HepG2 (cell line): ENCODE results near the gene HBEGF. TPM values are rescaled to one million over a fixed set of nuclear protein-coding genes. Genes with fewer than 3 reads are reported as not detected.
A peak's percentile ranks its signal among the peaks of the same experiment; 100 is the strongest.

ENCODE experiments used
- ATF1 ChIP-seq: IDR thresholded peaks from 2 replicates; pipeline ENCODE4 v1.6.1; 2016; ENCODE audit warnings: mild to moderate bottlenecking, control low read depth
- CHD4 ChIP-seq: fragments of 200-600 bp; sonication (generic); IDR thresholded peaks from 2 replicates; pipeline ENCODE4 v1.7.0; 2017; ENCODE audit warnings: mild to moderate bottlenecking, low read length, borderline replicate concordance
- KAT8 ChIP-seq: IDR thresholded peaks from 2 replicates; pipeline ENCODE4 v1.6.1; 2016; ENCODE audit warnings: missing genetic modification reagents, missing compliant biosample characterization
- LCORL ChIP-seq, 2 experiments: fragments of 450-650 bp in 1 of 2; sonication (generic) in 1 of 2; formaldehyde crosslinking in 1 of 2; IDR thresholded peaks; 2 replicates each; pipeline versions ENCODE4 v1.5.0 to v1.6.1; 2017 to 2020; ENCODE audit warnings: antibody characterized with exemption in 1 of 2, missing genetic modification reagents in 1 of 2
- NAIF1 ChIP-seq: sonication (generic); formaldehyde crosslinking; IDR thresholded peaks from 2 replicates; pipeline ENCODE4 v1.5.0; 2020; ENCODE audit warnings: mild to moderate bottlenecking, missing genetic modification reagents, borderline replicate concordance
- NR2C2 ChIP-seq: sonication (generic); formaldehyde crosslinking; IDR thresholded peaks from 2 replicates; pipeline ENCODE4 v1.4.0; 2020; ENCODE audit warnings: missing genetic modification reagents, mild to moderate bottlenecking, moderate library complexity, borderline replicate concordance
- POLR2G ChIP-seq: fragments of 200-400 bp; formaldehyde crosslinking; IDR thresholded peaks from 2 replicates; pipeline ENCODE4 v1.6.1; 2018; ENCODE audit warnings: mild to moderate bottlenecking, low read depth, low read length, moderate library complexity
- RARA ChIP-seq: IDR thresholded peaks from 2 replicates; pipeline ENCODE4 v1.6.1; 2016; ENCODE audit warnings: missing genetic modification reagents, missing compliant biosample characterization
- SIN3A ChIP-seq: IDR thresholded peaks from 2 replicates; pipeline ENCODE4 v1.6.1; 2011; ENCODE audit warnings: low read depth, mild to moderate bottlenecking, control low read depth, low read length, borderline replicate concordance
- SIN3B ChIP-seq: fragments of 150-350 bp; IDR thresholded peaks from 2 replicates; pipeline ENCODE4 v1.6.1; 2014; ENCODE audit warnings: low read length
- THAP11 ChIP-seq: IDR thresholded peaks from 2 replicates; pipeline ENCODE4 v1.6.1; 2016; ENCODE audit warnings: missing biosample characterization, missing genetic modification reagents
- ZNF3 ChIP-seq: IDR thresholded peaks from 2 replicates; pipeline ENCODE4 v1.7.0; 2017; ENCODE audit warnings: inconsistent platforms
- ZNF350 ChIP-seq: sonication (generic); formaldehyde crosslinking; IDR thresholded peaks from 2 replicates; pipeline ENCODE4 v1.4.0; 2020; ENCODE audit warnings: mild to moderate bottlenecking, low read depth, missing genetic modification reagents, borderline replicate concordance
- ZNF501 ChIP-seq: sonication (generic); formaldehyde crosslinking; IDR thresholded peaks from 2 replicates; pipeline ENCODE4 v1.5.1; 2020; ENCODE audit warnings: mild to moderate bottlenecking, moderate library complexity, missing genetic modification reagents
- ZNF607 ChIP-seq: sonication (generic); formaldehyde crosslinking; IDR thresholded peaks from 2 replicates; pipeline ENCODE4 v1.5.1; 2020; ENCODE audit warnings: missing genetic modification reagents, mild to moderate bottlenecking, borderline replicate concordance
- polyA plus RNA-seq, 8 experiments: library from polyadenylated mRNA; depleted of rRNA in 3 of 8; stranded (reverse) in 7 of 8; unstranded in 1 of 8; fragments of >200 nt; fragmentation: Illumina TruSeq in 4 of 8; extraction: Trizol in 4 of 8; gene quantifications; 2 replicates each; pipeline versions ENCODE4 v1.2.1 to v1.2.3, GENCODE V29; 2011 to 2016; ENCODE audit warnings: low read depth in 4 of 8, missing spikeins in 1 of 8, mixed read lengths in 1 of 8; ENCODE audit not compliant: insufficient read depth in 1 of 8
- total RNA-seq, 5 experiments: library from RNA; depleted of rRNA; stranded (reverse); fragments of >200 nt; fragmentation: Illumina TruSeq; extraction: Trizol; gene quantifications; 2 replicates each; pipeline ENCODE4 v1.2.3, GENCODE V29; 2016; ENCODE audit warnings: low read depth in 1 of 5
- TF ChIP-seq, protein P1 (sequence below): sonication (generic); formaldehyde crosslinking; IDR thresholded peaks from 2 replicates; pipeline ENCODE4 v1.4.0; 2020; ENCODE audit warnings: low read depth, missing genetic modification reagents
- TF ChIP-seq, protein P2 (sequence below): sonication (generic); formaldehyde crosslinking; IDR thresholded peaks from 2 replicates; pipeline ENCODE4 v1.5.0; 2020; ENCODE audit warnings: mild to moderate bottlenecking, missing genetic modification reagents, borderline replicate concordance

The HBEGF gene
- total and polyA plus RNA-seq, 2 of the 13 experiments (the other 11 are each of a cell fraction or from before 2014, with no cell fraction given): 1.7 to 5.0 TPM

DNA sequence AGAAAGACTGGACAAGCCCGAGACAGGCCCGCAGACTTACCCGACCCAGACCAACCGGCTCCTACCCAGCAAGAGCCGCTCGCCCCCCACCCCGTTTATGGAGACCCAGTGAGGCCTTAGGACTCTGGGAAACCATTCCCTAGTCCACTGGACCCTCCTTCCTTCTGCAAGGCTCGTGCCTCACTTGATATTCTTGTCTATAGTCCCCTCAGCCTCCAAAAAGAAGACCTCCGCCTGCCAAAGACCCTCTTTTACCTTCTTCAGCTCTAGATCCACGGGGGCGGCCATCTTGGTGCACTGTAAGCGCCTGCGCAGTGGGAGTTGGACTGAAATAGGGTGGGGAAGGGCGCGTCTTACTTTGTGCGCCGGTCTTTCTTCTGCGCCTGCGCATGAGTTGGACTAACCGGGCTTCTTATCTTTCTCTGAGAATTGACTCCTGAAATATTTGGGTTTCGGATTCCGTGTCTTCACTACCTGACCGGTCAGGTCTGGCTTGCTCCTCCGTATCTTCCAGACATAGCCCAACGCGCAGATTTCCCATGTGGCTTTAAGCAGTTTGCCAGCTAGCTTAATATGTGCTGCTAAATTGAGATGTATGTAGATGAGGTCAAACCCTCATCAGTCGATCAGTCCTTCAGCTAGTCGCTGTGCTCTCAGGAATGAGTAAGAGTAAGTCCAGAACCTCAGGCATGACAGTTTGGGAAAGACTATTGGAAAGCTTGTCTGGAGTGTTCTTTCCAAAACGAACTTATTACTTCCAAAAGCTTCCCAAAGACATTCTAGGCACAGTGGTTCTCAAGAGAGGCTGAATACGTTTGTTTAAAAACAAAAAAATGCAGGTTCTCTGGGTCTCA is 43.4 kb downstream of the HBEGF start, which contains the start of gene PFDN1 (continued):
- TF ChIP-seq, protein P1, sequence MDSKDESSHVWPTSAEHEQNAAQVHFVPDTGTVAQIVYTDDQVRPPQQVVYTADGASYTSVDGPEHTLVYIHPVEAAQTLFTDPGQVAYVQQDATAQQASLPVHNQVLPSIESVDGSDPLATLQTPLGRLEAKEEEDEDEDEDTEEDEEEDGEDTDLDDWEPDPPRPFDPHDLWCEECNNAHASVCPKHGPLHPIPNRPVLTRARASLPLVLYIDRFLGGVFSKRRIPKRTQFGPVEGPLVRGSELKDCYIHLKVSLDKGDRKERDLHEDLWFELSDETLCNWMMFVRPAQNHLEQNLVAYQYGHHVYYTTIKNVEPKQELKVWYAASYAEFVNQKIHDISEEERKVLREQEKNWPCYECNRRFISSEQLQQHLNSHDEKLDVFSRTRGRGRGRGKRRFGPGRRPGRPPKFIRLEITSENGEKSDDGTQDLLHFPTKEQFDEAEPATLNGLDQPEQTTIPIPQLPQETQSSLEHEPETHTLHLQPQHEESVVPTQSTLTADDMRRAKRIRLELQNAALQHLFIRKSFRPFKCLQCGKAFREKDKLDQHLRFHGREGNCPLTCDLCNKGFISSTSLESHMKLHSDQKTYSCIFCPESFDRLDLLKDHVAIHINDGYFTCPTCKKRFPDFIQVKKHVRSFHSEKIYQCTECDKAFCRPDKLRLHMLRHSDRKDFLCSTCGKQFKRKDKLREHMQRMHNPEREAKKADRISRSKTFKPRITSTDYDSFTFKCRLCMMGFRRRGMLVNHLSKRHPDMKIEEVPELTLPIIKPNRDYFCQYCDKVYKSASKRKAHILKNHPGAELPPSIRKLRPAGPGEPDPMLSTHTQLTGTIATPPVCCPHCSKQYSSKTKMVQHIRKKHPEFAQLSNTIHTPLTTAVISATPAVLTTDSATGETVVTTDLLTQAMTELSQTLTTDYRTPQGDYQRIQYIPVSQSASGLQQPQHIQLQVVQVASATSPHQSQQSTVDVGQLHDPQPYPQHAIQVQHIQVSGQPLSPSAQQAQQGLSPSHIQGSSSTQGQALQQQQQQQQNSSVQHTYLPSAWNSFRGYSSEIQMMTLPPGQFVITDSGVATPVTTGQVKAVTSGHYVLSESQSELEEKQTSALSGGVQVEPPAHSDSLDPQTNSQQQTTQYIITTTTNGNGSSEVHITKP: 0 out of 2 replicates have a peak, but pooled peaks have one; percentile 11
- TF ChIP-seq ZNF607 (CRISPR knock-in tag) (peak; percentile 25; the same call in 1 of the 2 replicates), ZNF350 (CRISPR knock-in tag) (peak; percentile 63; the same call in 1 of the 2 replicates), LCORL (IDR thresholded peaks at IDR 0.05) (no peak), LCORL (CRISPR knock-in tag; IDR thresholded peaks at IDR 0.05) (0 out of 2 replicates have a peak, but pooled peaks have one; percentile 37), SIN3B (peak; percentile 87; the same call in 1 of the 2 replicates), NAIF1 (CRISPR knock-in tag) (0 out of 2 replicates have a peak, but pooled peaks have one; percentile 34), RARA (CRISPR knock-in tag) (no peak), NR2C2 (CRISPR knock-in tag) (no peak), ZNF3 (CRISPR knock-in tag) (peak; percentile 77; the same call in 1 of the 2 replicates), CHD4 (no peak), THAP11 (CRISPR knock-in tag) (peak; percentile 66; the same call in 1 of the 2 replicates), POLR2G (peak; percentile 94), ZNF501 (peak; percentile 62), SIN3A (0 out of 2 replicates have a peak, but pooled peaks have one; percentile 21), KAT8 (CRISPR knock-in tag) (peak; percentile 83), ATF1 (peak; percentile 87)
- TF ChIP-seq, protein P2, sequence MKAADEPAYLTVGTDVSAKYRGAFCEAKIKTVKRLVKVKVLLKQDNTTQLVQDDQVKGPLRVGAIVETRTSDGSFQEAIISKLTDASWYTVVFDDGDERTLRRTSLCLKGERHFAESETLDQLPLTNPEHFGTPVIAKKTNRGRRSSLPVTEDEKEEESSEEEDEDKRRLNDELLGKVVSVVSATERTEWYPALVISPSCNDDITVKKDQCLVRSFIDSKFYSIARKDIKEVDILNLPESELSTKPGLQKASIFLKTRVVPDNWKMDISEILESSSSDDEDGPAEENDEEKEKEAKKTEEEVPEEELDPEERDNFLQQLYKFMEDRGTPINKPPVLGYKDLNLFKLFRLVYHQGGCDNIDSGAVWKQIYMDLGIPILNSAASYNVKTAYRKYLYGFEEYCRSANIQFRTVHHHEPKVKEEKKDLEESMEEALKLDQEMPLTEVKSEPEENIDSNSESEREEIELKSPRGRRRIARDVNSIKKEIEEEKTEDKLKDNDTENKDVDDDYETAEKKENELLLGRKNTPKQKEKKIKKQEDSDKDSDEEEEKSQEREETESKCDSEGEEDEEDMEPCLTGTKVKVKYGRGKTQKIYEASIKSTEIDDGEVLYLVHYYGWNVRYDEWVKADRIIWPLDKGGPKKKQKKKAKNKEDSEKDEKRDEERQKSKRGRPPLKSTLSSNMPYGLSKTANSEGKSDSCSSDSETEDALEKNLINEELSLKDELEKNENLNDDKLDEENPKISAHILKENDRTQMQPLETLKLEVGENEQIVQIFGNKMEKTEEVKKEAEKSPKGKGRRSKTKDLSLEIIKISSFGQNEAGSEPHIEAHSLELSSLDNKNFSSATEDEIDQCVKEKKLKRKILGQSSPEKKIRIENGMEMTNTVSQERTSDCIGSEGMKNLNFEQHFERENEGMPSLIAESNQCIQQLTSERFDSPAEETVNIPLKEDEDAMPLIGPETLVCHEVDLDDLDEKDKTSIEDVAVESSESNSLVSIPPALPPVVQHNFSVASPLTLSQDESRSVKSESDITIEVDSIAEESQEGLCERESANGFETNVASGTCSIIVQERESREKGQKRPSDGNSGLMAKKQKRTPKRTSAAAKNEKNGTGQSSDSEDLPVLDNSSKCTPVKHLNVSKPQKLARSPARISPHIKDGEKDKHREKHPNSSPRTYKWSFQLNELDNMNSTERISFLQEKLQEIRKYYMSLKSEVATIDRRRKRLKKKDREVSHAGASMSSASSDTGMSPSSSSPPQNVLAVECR: peak; percentile 48; the same call in 1 of the 2 replicates
